Upper lobe of left lung (tissue), 4 donors: ENCODE measurements around the gene FAXC.

Experiments used
- EP300 ChIP-seq, 4 donors: sonication (generic); formaldehyde crosslinking; IDR thresholded peaks; one replicate each; pipeline ENCODE4 v1.5.1; 2017; ENCODE audit warnings: antibody characterized with exemption in 4 of 4, control low read depth in 2 of 4
- POLR2A ChIP-seq, 4 donors: fragments of 450-650 bp; IDR thresholded peaks; one replicate each; pipeline ENCODE4 v1.5.1; 2016 to 2017; ENCODE audit warnings: antibody characterized with exemption in 4 of 4, mild to moderate bottlenecking in 2 of 4
- POLR2AphosphoS5 ChIP-seq, 2 donors: sonication (generic); formaldehyde crosslinking; IDR thresholded peaks; one replicate each; pipeline ENCODE4 v1.5.1; 2017; ENCODE audit warnings: antibody characterized with exemption in 2 of 2
- TF ChIP-seq, protein P1 (sequence below), 6 experiments: fragments of 450-650 bp in 4 of 6; fragments of 200-600 bp in 2 of 6; sonication (generic) in 2 of 6; IDR thresholded peaks; one replicate each; pipeline ENCODE4 v1.5.1; 2016 to 2019; ENCODE audit warnings: antibody characterized with exemption in 6 of 6

DNA sequence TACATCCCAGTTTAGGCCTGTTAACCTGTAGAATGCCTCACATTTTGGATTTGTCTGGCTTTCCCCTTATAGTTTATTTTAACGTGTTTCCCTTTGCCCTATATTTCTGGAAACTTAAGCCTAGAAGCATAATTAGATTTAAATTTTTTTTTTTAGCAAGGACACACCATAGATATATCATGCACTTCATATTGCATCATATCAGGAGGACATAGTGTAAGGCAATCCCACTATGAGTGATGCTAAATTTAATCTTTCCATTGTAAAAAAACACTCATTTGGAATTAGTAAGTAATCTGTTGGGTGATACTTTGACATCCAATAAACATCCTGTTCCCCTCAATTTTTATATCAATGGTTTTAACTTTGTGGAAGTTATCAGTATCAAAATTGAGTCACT, 10.3 kb upstream of the FAXC start:
- TF ChIP-seq, protein P1, sequence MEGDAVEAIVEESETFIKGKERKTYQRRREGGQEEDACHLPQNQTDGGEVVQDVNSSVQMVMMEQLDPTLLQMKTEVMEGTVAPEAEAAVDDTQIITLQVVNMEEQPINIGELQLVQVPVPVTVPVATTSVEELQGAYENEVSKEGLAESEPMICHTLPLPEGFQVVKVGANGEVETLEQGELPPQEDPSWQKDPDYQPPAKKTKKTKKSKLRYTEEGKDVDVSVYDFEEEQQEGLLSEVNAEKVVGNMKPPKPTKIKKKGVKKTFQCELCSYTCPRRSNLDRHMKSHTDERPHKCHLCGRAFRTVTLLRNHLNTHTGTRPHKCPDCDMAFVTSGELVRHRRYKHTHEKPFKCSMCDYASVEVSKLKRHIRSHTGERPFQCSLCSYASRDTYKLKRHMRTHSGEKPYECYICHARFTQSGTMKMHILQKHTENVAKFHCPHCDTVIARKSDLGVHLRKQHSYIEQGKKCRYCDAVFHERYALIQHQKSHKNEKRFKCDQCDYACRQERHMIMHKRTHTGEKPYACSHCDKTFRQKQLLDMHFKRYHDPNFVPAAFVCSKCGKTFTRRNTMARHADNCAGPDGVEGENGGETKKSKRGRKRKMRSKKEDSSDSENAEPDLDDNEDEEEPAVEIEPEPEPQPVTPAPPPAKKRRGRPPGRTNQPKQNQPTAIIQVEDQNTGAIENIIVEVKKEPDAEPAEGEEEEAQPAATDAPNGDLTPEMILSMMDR (IDR thresholded peaks at IDR 0.05) = no peak
- TF ChIP-seq EP300 (IDR thresholded peaks at IDR 0.05) (no peak), POLR2A (IDR thresholded peaks at IDR 0.05) (no peak), POLR2AphosphoS5 (IDR thresholded peaks at IDR 0.05) (no peak)
